Sigmoid colon (tissue), 7 donors: Measurements from ENCODE around the gene SDK1. TPM values are rescaled to one million over a fixed set of nuclear protein-coding genes. Genes with fewer than 3 reads are reported as not detected.

Experiments
- DNase-seq: peaks from one replicate; pipeline ENCODE4 v3.0.0-alpha.2; 2019
- H3K27ac ChIP-seq, 4 donors: fragments of 200-600 bp; sonication (generic); one replicate each; pipeline ENCODE4 v1.5.1; 2016 to 2019; ENCODE audit warnings: mild to moderate bottlenecking in 1 of 4
- H3K27me3 ChIP-seq, 3 donors: fragments of 200-600 bp; sonication (generic); one replicate each; pipeline ENCODE4 v1.5.1; 2019; ENCODE audit warnings: mild to moderate bottlenecking in 1 of 3
- H3K36me3 ChIP-seq, 4 donors: fragments of 200-600 bp; sonication (generic); one replicate each; pipeline ENCODE4 v1.5.1; 2016 to 2019
- H3K4me1 ChIP-seq, 4 donors: fragments of 200-600 bp; sonication (generic); one replicate each; pipeline ENCODE4 v1.5.1; 2017 to 2019
- H3K4me3 ChIP-seq, 4 donors: fragments of 200-600 bp; sonication (generic); one replicate each; pipeline ENCODE4 v1.5.1; 2017 to 2019; ENCODE audit warnings: mild to moderate bottlenecking in 2 of 4, moderate library complexity in 1 of 4
- H3K9me3 ChIP-seq, 4 donors: fragments of 200-600 bp in 3 of 4; sonication (generic) in 3 of 4; one replicate each; pipeline versions ENCODE4 v1.5.1 to v1.6.1; 2013 to 2019
- CTCF ChIP-seq, 4 experiments: fragments of 450-650 bp in 3 of 4; fragments of 200-600 bp in 1 of 4; IDR thresholded peaks; one replicate each; pipeline ENCODE4 v1.5.1; 2016 to 2019; ENCODE audit warnings: antibody characterized with exemption in 4 of 4, mild to moderate bottlenecking in 3 of 4, moderate library complexity in 2 of 4
- EP300 ChIP-seq, 4 donors: sonication (generic); formaldehyde crosslinking; IDR thresholded peaks; one replicate each; pipeline ENCODE4 v1.6.1; 2017; ENCODE audit warnings: antibody characterized with exemption in 4 of 4
- POLR2A ChIP-seq, 2 donors: fragments of 450-650 bp; IDR thresholded peaks; one replicate each; pipeline ENCODE4 v1.6.1; 2016; ENCODE audit warnings: antibody characterized with exemption in 2 of 2, mild to moderate bottlenecking in 2 of 2, moderate library complexity in 2 of 2
- POLR2AphosphoS5 ChIP-seq, 4 donors: sonication (generic); formaldehyde crosslinking; IDR thresholded peaks; one replicate each; pipeline ENCODE4 v1.6.1; 2017; ENCODE audit warnings: antibody characterized with exemption in 4 of 4
- WGBS, 2 donors: extraction: QIAGEN DNeasy Blood & Tissue Kit; methylation state at CpG; one replicate each; pipeline ENCODE4 v1.1.7; 2013; 5-methylcytosine and 5-hydroxymethylcytosine counted together
- intact Hi-C: fragments of 100-400 bp; cut with DNase I; formaldehyde crosslinking; loops from one replicate; pipeline ENCODE4 v1.15.1; 2023
- polyA plus RNA-seq, 3 donors: library from polyadenylated mRNA; stranded (reverse); fragments of 200-250 nt; gene quantifications; one replicate each; pipeline ENCODE4 v1.2.3, GENCODE V29; 2013
- total RNA-seq, 4 donors: library from RNA; depleted of rRNA; stranded (reverse); fragments of >200 nt; gene quantifications; one replicate each; pipeline ENCODE4 v1.1.0, GENCODE V29; 2016
- donor health status: healthy with polysubstance abuse.
- donor health status: Bipolar disorder and iron deficiency.
- donor health status: healthy.

Gene SDK1
- total and polyA plus RNA-seq, 7 donors, result under 0.01 to 23.0 (median 10.0) TPM; not detected in 1

DNA sequence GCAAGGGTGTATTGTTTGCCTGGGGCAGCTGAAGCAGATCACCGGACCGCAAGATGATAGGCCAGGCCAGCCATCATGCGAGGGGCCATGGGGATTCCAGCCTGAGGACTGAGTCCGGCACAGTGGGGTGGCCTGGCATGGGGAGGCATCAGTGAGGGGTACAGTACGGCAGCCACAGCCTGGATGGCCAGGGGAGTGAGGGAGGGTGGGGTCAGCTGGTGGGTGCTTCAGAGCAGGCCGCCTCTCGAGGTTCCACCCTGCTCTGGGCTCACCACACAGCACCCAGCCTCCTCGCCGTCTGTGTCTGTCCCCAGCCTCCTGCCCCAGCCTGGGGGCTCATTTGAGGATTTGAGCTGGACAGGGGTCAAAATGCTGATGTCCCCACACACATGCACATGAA, 872.6 kb downstream of the SDK1 start:
- WGBS, 2 donors, result 93 to 96% methylated on average over 9 of the region's 9 CpGs
- no peak for DNase-seq
- TF ChIP-seq POLR2AphosphoS5 (IDR thresholded peaks at IDR 0.05) (no peak), EP300 (IDR thresholded peaks at IDR 0.05) (no peak), CTCF (IDR thresholded peaks at IDR 0.05) (no peak), POLR2A (IDR thresholded peaks at IDR 0.05) (no peak)
- Histone ChIP-seq H3K4me3 (no peak overlapping the region), H3K36me3 (no peaks in the 10 kb centered on the region), H3K9me3 (no peaks in the 10 kb centered on the region), H3K27ac (no peak overlapping the region), H3K4me1 (no peaks in the 10 kb centered on the region), H3K27me3 (no peaks in the 10 kb centered on the region)
- intact Hi-C loops, result no loop called here

- intact Hi-C loops, result no loop called here
- no peak for DNase-seq
- H3K27ac ChIP-seq, result no peak overlapping the region
- no peak for TF ChIP-seq POLR2A (IDR thresholded peaks at IDR 0.05)
- TF ChIP-seq EP300 (IDR thresholded peaks at IDR 0.05), result no peak
- no peak for TF ChIP-seq POLR2AphosphoS5 (IDR thresholded peaks at IDR 0.05)
- no peaks in the 10 kb centered on the region for H3K27me3 ChIP-seq
- WGBS, 2 donors, result 92 to 93% methylated on average over 8 of the region's 8 CpGs
- no peaks in the 10 kb centered on the region for H3K9me3 ChIP-seq
- H3K4me3 ChIP-seq, result no peak overlapping the region
- no peaks in the 10 kb centered on the region for H3K36me3 ChIP-seq
- no peaks in the 10 kb centered on the region for H3K4me1 ChIP-seq
These were observed 873.0 kb downstream of the SDK1 start for GRCh38 chr7:4174016-4174415.

DNA sequence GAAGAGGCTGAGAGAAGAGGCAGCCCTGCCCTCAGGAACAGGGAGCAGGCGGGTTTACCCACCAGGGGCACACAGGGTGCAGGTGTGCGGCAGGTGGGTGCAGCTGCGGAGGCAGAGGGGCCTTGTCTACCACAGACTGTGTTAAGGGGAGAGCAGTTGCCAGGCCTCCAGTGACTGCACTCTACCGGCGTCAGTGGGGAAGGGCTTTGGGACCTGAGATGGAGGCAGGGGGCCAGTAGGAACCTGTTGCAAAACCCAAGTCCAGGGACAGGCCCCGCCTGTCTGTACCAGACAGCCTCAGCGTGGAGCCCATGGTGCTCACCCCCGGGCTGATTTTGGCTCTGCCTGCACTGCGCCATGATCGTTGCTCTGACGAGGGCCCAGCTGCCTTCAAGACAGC, 873.4 kb downstream of the SDK1 start:
- no peaks in the 10 kb centered on the region for H3K36me3 ChIP-seq
- H3K9me3 ChIP-seq, result no peaks in the 10 kb centered on the region
- WGBS, 2 donors, result 90 to 92% methylated on average over 11 of the region's 11 CpGs
- no peaks in the 10 kb centered on the region for H3K4me1 ChIP-seq
- H3K4me3 ChIP-seq, result no peak overlapping the region
- DNase-seq, result no peak
- no peak overlapping the region for H3K27ac ChIP-seq
- intact Hi-C loops, result no loop called here
- TF ChIP-seq POLR2A (IDR thresholded peaks at IDR 0.05) (no peak), CTCF (IDR thresholded peaks at IDR 0.05) (no peak), EP300 (IDR thresholded peaks at IDR 0.05) (no peak), POLR2AphosphoS5 (IDR thresholded peaks at IDR 0.05) (no peak)
- H3K27me3 ChIP-seq, result no peaks in the 10 kb centered on the region

DNA sequence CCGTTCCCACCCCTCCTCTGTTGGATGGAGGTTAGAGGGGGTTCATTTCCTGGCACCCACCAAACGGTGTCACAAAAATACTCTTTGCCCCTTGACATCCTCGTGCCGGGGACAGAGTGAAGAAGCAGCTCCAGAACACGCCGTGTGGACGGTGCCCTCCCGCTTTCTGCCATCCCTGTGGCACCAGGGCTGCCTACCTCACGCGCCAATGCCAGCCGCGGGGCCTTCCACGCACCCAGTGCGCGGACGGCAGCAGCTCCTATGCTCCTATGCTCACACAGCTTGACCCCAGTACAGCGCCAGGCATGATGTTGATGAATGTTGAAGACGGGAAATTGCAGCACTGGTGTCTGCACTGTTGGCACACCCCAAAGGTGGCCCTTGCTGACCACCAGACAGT, 873.8 kb downstream of the SDK1 start:
- intact Hi-C loops, result no loop called here
- H3K4me1 ChIP-seq, result no peaks in the 10 kb centered on the region

DNA sequence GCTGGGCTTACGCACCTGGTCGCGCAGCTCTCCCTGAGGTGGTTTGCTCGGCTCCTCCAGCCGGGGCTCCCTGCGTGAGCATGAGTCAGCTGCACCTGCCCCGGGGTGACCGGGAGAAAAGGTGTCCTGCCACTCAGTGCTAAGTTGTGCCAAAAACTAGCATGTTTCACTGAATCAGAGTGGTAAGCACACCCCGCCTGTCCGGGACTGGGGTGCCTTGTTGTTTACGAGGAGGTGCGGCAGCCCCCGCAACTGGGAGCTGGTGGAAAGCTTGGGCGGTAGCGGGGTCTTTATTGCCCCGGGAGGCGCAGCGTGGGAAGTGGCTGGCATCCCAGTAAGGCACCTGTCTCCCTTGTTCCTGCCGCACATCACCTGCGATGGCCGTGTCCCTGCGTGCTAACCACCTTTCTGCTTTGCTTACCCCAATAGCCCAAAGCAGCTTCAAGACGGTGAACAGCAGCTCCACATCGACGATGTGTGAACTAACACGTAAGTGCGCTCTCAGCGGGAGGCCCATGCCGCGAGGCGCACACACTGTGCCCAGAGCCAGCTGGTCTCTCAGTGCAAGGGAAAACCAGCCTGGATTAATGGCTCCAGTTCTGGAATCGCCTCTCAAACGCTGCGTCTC, 874.4 kb downstream of the SDK1 start:
- TF ChIP-seq CTCF (IDR thresholded peaks at IDR 0.05) (no peak), POLR2A (IDR thresholded peaks at IDR 0.05) (no peak), EP300 (IDR thresholded peaks at IDR 0.05) (no peak), POLR2AphosphoS5 (IDR thresholded peaks at IDR 0.05) (no peak)
- intact Hi-C loops, result no loop called here
- Histone ChIP-seq H3K27ac (no peak overlapping the region), H3K4me3 (no peak overlapping the region), H3K27me3 (no peaks in the 10 kb centered on the region), H3K9me3 (no peaks in the 10 kb centered on the region), H3K4me1 (no peaks in the 10 kb centered on the region), H3K36me3 (no peaks in the 10 kb centered on the region)
- WGBS, 2 donors, result 91 to 92% methylated on average over 34 of the region's 34 CpGs
- no peak for DNase-seq

More for the DNA sequence above, 873.8 kb downstream of the SDK1 start:
- no peak for TF ChIP-seq CTCF (IDR thresholded peaks at IDR 0.05)
- TF ChIP-seq EP300 (IDR thresholded peaks at IDR 0.05), result no peak
- TF ChIP-seq POLR2A (IDR thresholded peaks at IDR 0.05), result no peak
- Histone ChIP-seq H3K4me3 (no peak overlapping the region), H3K36me3 (no peaks in the 10 kb centered on the region), H3K27ac (no peak overlapping the region), H3K9me3 (no peaks in the 10 kb centered on the region), H3K27me3 (no peaks in the 10 kb centered on the region)
- 95% methylated on average over 18 of the region's 18 CpGs for WGBS, 2 donors
- no peak for DNase-seq
